Colon (tissue), 2 donors: Measurements from ENCODE around the gene HORMAD2.

ENCODE experiments used
- FAIRE-seq: peaks from 2 replicates; lab custom pipeline; 2012; peaks lifted over from hg19 to GRCh38; lab: Jason Lieb, UNC
- donor health status: control.
- donor health status: control.

The HORMAD2 gene

DNA sequence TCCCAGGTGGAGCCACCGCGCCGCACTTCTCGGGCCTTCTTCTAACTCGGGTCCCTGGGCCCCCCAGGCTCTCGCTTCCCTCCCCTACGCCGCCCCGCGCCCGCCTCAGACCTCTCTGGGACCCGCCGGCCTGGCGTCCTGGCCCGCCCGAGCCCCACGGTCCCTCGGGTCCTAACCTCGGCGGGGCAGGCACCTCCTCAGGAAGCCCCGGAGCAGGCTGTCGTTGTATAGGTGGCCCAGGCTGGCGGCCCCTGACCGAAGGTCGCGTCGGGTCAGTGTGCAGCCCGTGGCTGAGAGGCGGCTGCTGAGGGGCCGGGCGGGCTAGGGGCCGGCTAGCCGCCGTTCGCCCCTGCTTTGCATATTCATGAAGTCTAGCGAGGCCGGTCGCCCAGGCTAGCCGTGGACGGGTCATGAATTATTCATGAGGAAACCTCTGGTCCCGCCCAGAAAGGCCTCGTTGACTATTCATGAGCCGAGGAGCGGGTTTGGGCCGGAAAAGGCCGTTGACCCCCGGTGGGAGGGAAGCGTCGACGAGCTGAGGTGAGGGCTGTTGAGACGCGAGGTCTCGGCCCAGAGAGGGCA lies at the start of gene HORMAD2:
HORMAD2 (plus strand) TSS at position 513 of the 582 bp plus-strand sequence. CDS start 13,489 bp downstream, outside the sequence.
- FAIRE-seq, result no peak

DNA sequence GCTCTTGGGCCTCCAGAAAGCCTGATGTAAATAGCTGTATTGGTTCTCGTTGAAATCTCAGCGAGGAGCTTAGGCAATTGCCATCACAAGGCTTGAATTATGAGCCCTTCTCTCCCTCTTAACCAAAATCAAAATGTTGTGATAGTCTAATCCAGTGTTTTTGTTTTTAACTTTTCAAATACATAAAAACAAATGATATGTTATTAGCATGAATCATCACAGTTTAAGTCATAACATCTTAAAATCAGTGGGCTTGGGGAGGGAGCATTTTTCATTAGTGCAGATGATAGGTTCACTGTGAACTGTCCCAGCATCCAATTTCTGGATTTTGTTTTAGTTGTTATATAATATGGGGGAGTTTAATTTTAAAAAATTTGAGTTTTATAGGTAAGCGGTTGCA lies 48.9 kb upstream of the HORMAD2 start:
- FAIRE-seq, result no peak

DNA sequence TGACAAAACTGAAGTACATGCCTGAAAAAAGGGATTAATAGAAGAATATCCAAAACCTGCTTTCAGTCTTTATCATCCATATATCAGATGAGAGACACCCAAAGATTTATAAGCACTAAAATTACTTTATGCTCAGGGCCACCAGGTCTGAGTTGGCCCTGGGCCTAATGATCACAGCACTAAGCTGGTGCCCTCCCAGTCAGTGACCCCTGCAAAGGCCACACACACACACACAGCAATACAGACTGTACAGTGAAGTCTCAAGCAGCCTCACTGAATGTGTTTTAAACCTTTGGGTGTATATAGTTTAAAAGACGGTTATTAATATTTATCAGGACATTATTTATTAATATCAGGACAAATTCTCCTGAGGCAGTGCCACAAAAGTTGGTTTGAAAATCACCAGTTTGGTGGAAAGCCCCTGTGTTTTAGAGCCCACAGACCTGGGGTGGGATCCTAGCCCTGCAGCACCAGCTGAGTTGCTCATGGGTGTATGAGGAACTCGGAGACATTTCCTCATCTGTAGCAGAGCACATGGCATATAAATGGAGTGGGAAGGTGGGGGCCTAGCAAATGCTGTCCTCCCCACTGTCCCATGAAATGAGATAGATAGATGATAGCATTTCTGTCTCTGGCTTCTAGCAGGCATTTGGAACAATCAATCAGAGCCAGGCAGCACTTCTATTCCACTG lies 48.4 kb upstream of the HORMAD2 start:
- FAIRE-seq, result no peak

DNA sequence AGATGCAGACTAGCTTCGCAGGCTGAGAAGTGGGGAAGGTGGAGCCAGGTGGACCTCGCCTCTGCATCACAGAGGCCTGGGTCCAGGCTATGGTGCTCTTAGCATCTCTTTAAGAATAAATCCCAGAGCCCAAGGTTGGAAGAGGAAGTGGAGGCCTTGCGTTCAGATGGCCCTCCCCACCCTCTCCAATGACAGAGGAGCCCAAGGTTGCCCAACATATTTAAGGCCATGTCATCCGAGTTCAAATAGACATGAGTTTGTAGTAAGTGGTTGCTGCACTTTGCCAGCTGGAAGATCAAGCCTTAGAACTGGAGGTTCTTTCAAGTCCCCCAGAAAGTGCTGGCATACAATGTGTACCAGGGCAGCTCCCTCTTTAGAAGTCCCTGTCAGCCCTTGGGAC lies 47.1 kb upstream of the HORMAD2 start:
- no peak for FAIRE-seq

GRCh38 chr22:30033901-30034300 lies 46.4 kb upstream of the HORMAD2 start:
- FAIRE-seq, result no peak

- FAIRE-seq, result no peak
These were observed 43.6 kb upstream of the HORMAD2 start for GRCh38 chr22:30036656-30037055.

DNA sequence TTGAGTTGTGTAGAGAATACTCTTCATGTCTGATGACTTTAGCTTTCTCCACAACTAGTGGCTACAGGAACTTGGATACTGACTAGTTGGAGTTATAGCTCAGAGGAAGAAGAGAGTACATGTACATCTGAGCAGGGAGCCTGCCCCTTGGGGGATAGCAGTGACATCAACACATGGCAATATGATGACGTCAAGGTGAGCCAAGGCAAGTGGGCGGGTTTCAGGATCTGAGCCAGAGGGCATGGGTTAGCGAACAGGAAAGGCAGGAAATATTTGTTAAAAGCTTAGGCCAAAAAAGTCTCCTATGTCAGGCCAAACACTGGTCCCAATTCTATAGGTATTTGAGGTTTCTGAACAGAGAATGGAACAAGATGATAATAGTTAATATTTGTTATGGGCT lies 42.0 kb upstream of the HORMAD2 start:
- no peak for FAIRE-seq

GRCh38 chr22:30040499-30041260 lies 39.6 kb upstream of the HORMAD2 start:
- FAIRE-seq, result no peak

GRCh38 chr22:30041475-30041874 lies 38.8 kb upstream of the HORMAD2 start:
- no peak for FAIRE-seq

GRCh38 chr22:30041881-30042280 lies 38.4 kb upstream of the HORMAD2 start:
- FAIRE-seq, result no peak

- FAIRE-seq, result no peak
These were observed 37.1 kb upstream of the HORMAD2 start for GRCh38 chr22:30043161-30043560.

GRCh38 chr22:30044369-30044768 lies 35.9 kb upstream of the HORMAD2 start:
- FAIRE-seq, result no peak

DNA sequence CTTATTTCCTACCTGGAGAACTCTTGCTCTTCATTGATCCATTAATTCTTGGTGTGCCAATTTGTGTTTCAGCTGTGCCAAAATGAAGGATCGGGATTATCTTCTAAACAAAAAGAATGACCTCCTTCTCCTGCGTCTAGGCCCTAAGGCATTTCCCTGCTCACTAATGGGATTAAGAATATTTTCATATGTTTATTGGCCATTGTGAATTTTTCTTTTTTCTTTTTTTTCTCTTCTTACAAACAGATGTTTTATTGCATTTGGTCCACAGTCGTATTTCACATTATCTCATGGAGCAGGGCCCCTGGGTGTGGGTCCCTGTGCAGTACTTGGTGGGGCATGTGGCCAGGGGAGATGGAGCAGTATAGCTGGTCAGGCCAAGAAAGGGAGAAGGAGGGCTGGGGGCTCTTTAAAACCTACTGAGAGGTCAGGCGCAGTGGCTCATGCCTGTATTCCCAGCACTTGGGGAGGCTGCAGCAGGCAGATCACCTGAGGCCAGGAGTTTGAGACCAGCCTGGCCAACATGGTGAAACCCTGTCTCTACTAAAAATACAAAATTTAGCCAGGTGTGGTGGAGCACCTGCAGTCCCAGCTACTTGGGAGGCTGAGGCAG lies 35.3 kb upstream of the HORMAD2 start:
- no peak for FAIRE-seq

GRCh38 chr22:30045494-30045887 lies 34.8 kb upstream of the HORMAD2 start:
- no peak for FAIRE-seq

GRCh38 chr22:30045901-30046715 lies 34.2 kb upstream of the HORMAD2 start:
- no peak for FAIRE-seq

DNA sequence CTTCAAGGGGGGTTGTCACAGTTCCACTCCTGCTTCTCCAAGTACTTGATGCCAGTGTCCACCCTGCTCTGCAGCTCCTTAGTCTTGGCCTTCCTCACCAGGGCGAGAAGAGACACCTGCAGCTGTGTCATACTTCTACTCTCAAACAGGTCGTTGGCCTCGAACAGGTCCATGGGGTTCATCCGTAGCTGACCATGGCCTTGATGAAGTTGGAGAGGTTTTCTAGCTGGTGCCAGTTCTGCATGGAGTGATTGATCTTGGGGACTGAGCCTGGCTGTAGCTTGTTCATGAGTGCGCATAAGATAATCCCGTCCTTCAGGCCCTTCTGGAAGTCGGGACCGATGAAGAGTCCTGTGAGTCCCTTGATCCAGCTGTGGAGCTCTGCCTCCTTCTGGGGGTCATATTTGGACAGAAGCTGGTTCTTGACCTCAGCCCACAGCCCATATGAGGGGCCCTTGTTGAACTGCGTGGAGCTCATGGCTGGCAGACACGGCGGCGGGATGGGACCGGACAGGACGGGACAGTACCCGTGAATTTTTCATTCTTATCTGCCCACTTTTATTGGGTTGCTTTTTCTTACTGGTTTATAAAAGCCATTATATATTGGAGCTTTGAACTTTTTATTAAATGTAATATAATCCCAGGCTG lies 33.4 kb upstream of the HORMAD2 start:
- no peak for FAIRE-seq

DNA sequence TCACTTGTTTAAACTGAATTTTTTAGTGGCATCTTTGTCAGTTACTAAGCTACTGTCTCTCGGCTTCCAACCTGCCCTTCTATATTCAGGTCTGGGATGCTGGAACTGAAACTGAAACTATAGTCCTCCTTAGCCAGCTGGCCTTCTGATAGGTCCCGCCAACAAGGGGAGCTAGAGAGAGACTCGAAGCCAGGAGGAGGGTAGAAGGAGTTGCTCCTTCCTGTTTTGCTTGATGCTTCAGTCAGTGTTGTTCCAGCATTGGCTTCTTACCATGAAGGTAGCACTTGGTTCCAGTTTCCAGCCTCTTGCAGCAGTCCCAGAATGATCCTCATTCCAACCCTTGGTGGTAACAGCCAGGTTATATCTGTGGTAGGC lies 32.9 kb upstream of the HORMAD2 start:
- FAIRE-seq, result no peak

DNA sequence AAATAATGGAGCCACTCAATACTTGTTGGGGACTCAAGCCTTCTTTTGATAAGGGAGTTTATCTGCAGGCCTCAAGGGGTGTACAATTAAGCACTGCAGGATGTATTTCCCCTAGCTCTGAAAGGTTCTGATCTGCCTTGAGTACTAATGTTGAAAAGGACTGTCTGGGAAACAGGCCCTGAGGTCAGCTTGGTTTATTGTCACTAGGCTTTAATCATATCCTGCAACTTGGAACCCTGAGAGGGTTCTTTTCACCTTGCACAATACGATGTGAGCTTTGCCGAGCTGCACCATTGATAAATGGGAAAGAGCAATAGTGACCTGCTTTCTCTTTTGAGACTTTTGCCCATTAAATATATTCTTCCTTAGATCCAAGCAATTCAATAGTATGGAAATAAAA lies 31.6 kb upstream of the HORMAD2 start:
- no peak for FAIRE-seq

DNA sequence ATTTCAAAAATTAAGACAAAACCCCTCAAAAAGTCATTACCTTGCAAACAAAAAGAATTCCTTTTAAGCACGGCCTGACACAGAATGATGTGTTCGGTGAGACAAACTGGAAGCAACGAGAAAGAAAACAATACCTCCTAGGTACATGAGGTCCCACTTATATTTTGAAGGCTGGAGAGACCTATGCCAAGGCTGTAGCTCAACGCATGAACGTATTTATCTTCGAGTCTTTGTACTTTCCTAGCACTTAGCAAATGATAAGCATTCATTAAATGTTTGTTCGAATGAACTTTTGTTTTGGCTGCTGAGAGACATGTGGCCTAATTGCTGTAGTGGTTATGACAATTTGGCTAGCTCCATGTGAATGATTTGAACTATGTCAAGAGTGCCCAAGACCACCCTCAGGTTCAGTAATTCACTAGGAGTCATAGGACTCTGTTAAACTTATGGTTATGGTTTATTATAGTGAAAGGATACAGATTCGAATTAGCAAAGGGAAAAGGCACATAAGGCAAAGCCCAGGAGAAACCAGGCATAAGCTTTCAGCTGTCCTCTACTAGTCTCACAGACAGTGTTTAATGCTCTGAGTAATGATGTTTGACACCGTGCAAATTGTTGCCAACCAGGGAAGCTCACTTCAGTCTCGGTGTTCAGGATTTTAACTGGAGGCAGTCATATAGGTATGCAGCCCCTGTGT lies 26.0 kb upstream of the HORMAD2 start:
- no peak for FAIRE-seq

GRCh38 chr22:30054764-30055069 lies 25.5 kb upstream of the HORMAD2 start:
- no peak for FAIRE-seq

- no peak for FAIRE-seq
These were observed 24.2 kb upstream of the HORMAD2 start for GRCh38 chr22:30056015-30056414.
